ENCODE results near the gene GXYLT2.

The GXYLT2 gene

DNA sequence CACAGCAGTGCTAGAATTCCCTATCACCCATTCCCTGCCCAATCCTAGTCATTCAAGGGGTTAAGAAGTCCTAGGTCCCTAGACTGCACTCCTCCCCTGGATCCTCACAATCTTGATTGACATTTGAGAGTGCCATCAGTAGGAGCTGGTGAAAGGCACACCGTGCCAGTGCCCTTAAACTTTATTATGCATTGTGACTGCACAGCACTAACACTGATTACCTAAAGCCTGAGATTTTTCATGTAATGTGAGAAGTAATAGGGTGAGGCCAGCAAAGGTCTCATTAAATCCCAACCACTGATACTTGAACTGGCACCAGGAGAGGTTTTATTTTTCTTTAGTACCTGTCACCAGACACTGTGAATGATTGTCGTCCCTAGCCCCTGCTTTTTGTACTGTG, 16.3 kb downstream of the GXYLT2 start:
- peaks cover 0 to 1% of the 10 kb centered on the region in 2 experiments for H3K36me3 ChIP-seq (ENCODE audit: control insufficient read depth in 1 of 2, insufficient read depth in 2 of 2, low read depth in 1 of 2, low read length in 2 of 2)
- H3K4me3 ChIP-seq (ENCODE audit: insufficient read depth in 1 of 2, low read depth in 1 of 2, low read length in 2 of 2) = no peak overlapping the region
- H2AK5ac ChIP-seq (ENCODE audit: low read length, severe bottlenecking) = no peak overlapping the region
- 95% methylated on average over 1 of the region's 2 CpGs for WGBS
- H2BK5ac ChIP-seq (ENCODE audit: low read depth, low read length, poor library complexity, severe bottlenecking) = no peak overlapping the region
- no peaks in the 10 kb centered on the region for H3K9me3 ChIP-seq (ENCODE audit: control insufficient read depth, low read length)
- H2BK15ac ChIP-seq (ENCODE audit: low read depth, poor library complexity, severe bottlenecking) = peak overlapping the region; percentile 84
- no peak overlapping the region for H2AFZ ChIP-seq (ENCODE audit: low read depth, low read length)
- no peaks in the 10 kb centered on the region for H3K27me3 ChIP-seq (ENCODE audit: control insufficient read depth in 1 of 2, insufficient read depth in 1 of 2, low read length in 2 of 2)
- no peak overlapping the region for H4K8ac ChIP-seq (ENCODE audit: low read length)
- no peak overlapping the region for H3K18ac ChIP-seq (ENCODE audit: low read depth in 1 of 2, low read length in 2 of 2)
- H3K27ac ChIP-seq (ENCODE audit: low read length, poor library complexity, severe bottlenecking) = no peak overlapping the region
- no peak overlapping the region for H2BK120ac ChIP-seq (ENCODE audit: low read depth, low read length)
- H3K9ac ChIP-seq (ENCODE audit: low read length) = no peak overlapping the region
- no peak overlapping the region for H3K4me2 ChIP-seq (ENCODE audit: low read length, poor library complexity, severe bottlenecking)
- H3K14ac ChIP-seq (ENCODE audit: low read length in 2 of 2) = no peak overlapping the region
- no peak overlapping the region for H4K91ac ChIP-seq (ENCODE audit: low read length)
- H3K4ac ChIP-seq (ENCODE audit: low read depth in 1 of 2, low read length in 2 of 2) = no peak overlapping the region
- no peak overlapping the region for H2BK12ac ChIP-seq (ENCODE audit: low read length in 2 of 2)
- no peak for DNase-seq
- H3K23ac ChIP-seq (ENCODE audit: low read length in 2 of 2) = no peak overlapping the region
- H3K79me1 ChIP-seq (replicated peaks; ENCODE audit: low read length, poor library complexity, severe bottlenecking) = peaks cover 10% of the 10 kb centered on the region
- H3K4me1 ChIP-seq (ENCODE audit: control insufficient read depth, insufficient read depth, low read depth, low read length) = peaks cover 15% of the 10 kb centered on the region

GRCh38 chr3:72906154-72906553, 18.3 kb downstream of the GXYLT2 start:
- no peak for DNase-seq
- no peak overlapping the region for H4K91ac ChIP-seq (ENCODE audit: low read length)
- no peak overlapping the region for H2BK5ac ChIP-seq (ENCODE audit: low read depth, low read length, poor library complexity, severe bottlenecking)
- no peak overlapping the region for H3K4me3 ChIP-seq (ENCODE audit: insufficient read depth in 1 of 2, low read depth in 1 of 2, low read length in 2 of 2)
- H3K27me3 ChIP-seq (ENCODE audit: control insufficient read depth in 1 of 2, insufficient read depth in 1 of 2, low read length in 2 of 2) = no peaks in the 10 kb centered on the region
- peaks cover 10% of the 10 kb centered on the region for H3K79me1 ChIP-seq (replicated peaks; ENCODE audit: low read length, poor library complexity, severe bottlenecking)
- no peak overlapping the region for H4K8ac ChIP-seq (ENCODE audit: low read length)
- peaks cover 6 to 14% of the 10 kb centered on the region in 2 experiments for H3K36me3 ChIP-seq (ENCODE audit: control insufficient read depth in 1 of 2, insufficient read depth in 2 of 2, low read depth in 1 of 2, low read length in 2 of 2)
- no peak overlapping the region for H2BK120ac ChIP-seq (ENCODE audit: low read depth, low read length)
- H3K27ac ChIP-seq (ENCODE audit: low read length, poor library complexity, severe bottlenecking) = no peak overlapping the region
- no peak overlapping the region for H3K23ac ChIP-seq (ENCODE audit: low read length in 2 of 2)
- H3K4me2 ChIP-seq (ENCODE audit: low read length, poor library complexity, severe bottlenecking) = no peak overlapping the region
- no peaks in the 10 kb centered on the region for H3K9me3 ChIP-seq (ENCODE audit: control insufficient read depth, low read length)
- H3K9ac ChIP-seq (ENCODE audit: low read length) = no peak overlapping the region
- WGBS = 92% methylated on average over 5 of the region's 6 CpGs
- H3K18ac ChIP-seq (ENCODE audit: low read depth in 1 of 2, low read length in 2 of 2) = no peak overlapping the region
- peak overlapping the region; percentile 61 for H2AK5ac ChIP-seq (ENCODE audit: low read length, severe bottlenecking)
- peak overlapping the region in 1 of 2 experiments; percentile 58 for H3K14ac ChIP-seq (ENCODE audit: low read length in 2 of 2)
- peaks cover 15% of the 10 kb centered on the region for H3K4me1 ChIP-seq (ENCODE audit: control insufficient read depth, insufficient read depth, low read depth, low read length)
- H3K4ac ChIP-seq (ENCODE audit: low read depth in 1 of 2, low read length in 2 of 2) = no peak overlapping the region
- no peak overlapping the region for H2BK15ac ChIP-seq (ENCODE audit: low read depth, poor library complexity, severe bottlenecking)
- H2AFZ ChIP-seq (ENCODE audit: low read depth, low read length) = no peak overlapping the region
- H2BK12ac ChIP-seq (ENCODE audit: low read length in 2 of 2) = no peak overlapping the region

GRCh38 chr3:72907131-72907711, 19.4 kb downstream of the GXYLT2 start:
- no peak overlapping the region for H2BK5ac ChIP-seq (ENCODE audit: low read depth, low read length, poor library complexity, severe bottlenecking)
- H4K91ac ChIP-seq (ENCODE audit: low read length) = no peak overlapping the region
- no peak overlapping the region for H3K9ac ChIP-seq (ENCODE audit: low read length)
- peaks cover 10% of the 10 kb centered on the region for H3K79me1 ChIP-seq (replicated peaks; ENCODE audit: low read length, poor library complexity, severe bottlenecking)
- H2BK120ac ChIP-seq (ENCODE audit: low read depth, low read length) = no peak overlapping the region
- no peak overlapping the region for H3K18ac ChIP-seq (ENCODE audit: low read depth in 1 of 2, low read length in 2 of 2)
- H3K23ac ChIP-seq (ENCODE audit: low read length in 2 of 2) = no peak overlapping the region
- peak overlapping the region; percentile 79 for H3K27ac ChIP-seq (ENCODE audit: low read length, poor library complexity, severe bottlenecking)
- H3K27me3 ChIP-seq (ENCODE audit: control insufficient read depth in 1 of 2, insufficient read depth in 1 of 2, low read length in 2 of 2) = no peaks in the 10 kb centered on the region
- H3K4me2 ChIP-seq (ENCODE audit: low read length, poor library complexity, severe bottlenecking) = no peak overlapping the region
- no peak overlapping the region for H2BK12ac ChIP-seq (ENCODE audit: low read length in 2 of 2)
- H3K4me1 ChIP-seq (ENCODE audit: control insufficient read depth, insufficient read depth, low read depth, low read length) = peaks cover 15% of the 10 kb centered on the region
- H3K4ac ChIP-seq (ENCODE audit: low read depth in 1 of 2, low read length in 2 of 2) = no peak overlapping the region
- peaks cover 6 to 14% of the 10 kb centered on the region in 2 experiments for H3K36me3 ChIP-seq (ENCODE audit: control insufficient read depth in 1 of 2, insufficient read depth in 2 of 2, low read depth in 1 of 2, low read length in 2 of 2)
- no peak for DNase-seq
- peak overlapping the region in 1 of 2 experiments; percentile 53 for H3K4me3 ChIP-seq (ENCODE audit: insufficient read depth in 1 of 2, low read depth in 1 of 2, low read length in 2 of 2)
- H4K8ac ChIP-seq (ENCODE audit: low read length) = no peak overlapping the region
- H3K9me3 ChIP-seq (ENCODE audit: control insufficient read depth, low read length) = no peaks in the 10 kb centered on the region
- no peak overlapping the region for H2BK15ac ChIP-seq (ENCODE audit: low read depth, poor library complexity, severe bottlenecking)
- no peak overlapping the region for H2AFZ ChIP-seq (ENCODE audit: low read depth, low read length)
- peak overlapping the region; percentile 1 for H2AK5ac ChIP-seq (ENCODE audit: low read length, severe bottlenecking)
- WGBS = 97% methylated on average over 4 of the region's 4 CpGs
- no peak overlapping the region for H3K14ac ChIP-seq (ENCODE audit: low read length in 2 of 2)

- Histone ChIP-seq H3K79me1 (replicated peaks; ENCODE audit: low read length, poor library complexity, severe bottlenecking) (peaks cover 10% of the 10 kb centered on the region), H3K4me2 (ENCODE audit: low read length, poor library complexity, severe bottlenecking) (no peak overlapping the region), H2AFZ (ENCODE audit: low read depth, low read length) (no peak overlapping the region), H3K36me3 (ENCODE audit: control insufficient read depth in 1 of 2, insufficient read depth in 2 of 2, low read depth in 1 of 2, low read length in 2 of 2) (peaks cover 6 to 14% of the 10 kb centered on the region in 2 experiments), H3K4me3 (ENCODE audit: insufficient read depth in 1 of 2, low read depth in 1 of 2, low read length in 2 of 2) (peak overlapping the region in 1 of 2 experiments; percentile 53), H2BK120ac (ENCODE audit: low read depth, low read length) (no peak overlapping the region), H2BK5ac (ENCODE audit: low read depth, low read length, poor library complexity, severe bottlenecking) (peak overlapping the region; percentile 66), H3K18ac (ENCODE audit: low read depth in 1 of 2, low read length in 2 of 2) (no peak overlapping the region), H3K9me3 (ENCODE audit: control insufficient read depth, low read length) (no peaks in the 10 kb centered on the region), H3K9ac (ENCODE audit: low read length) (no peak overlapping the region), H2BK15ac (ENCODE audit: low read depth, poor library complexity, severe bottlenecking) (no peak overlapping the region), H4K8ac (ENCODE audit: low read length) (no peak overlapping the region), H3K23ac (ENCODE audit: low read length in 2 of 2) (no peak overlapping the region), H3K14ac (ENCODE audit: low read length in 2 of 2) (no peak overlapping the region), H3K4me1 (ENCODE audit: control insufficient read depth, insufficient read depth, low read depth, low read length) (peaks cover 15% of the 10 kb centered on the region), H3K27ac (ENCODE audit: low read length, poor library complexity, severe bottlenecking) (peak overlapping the region; percentile 79), H3K4ac (ENCODE audit: low read depth in 1 of 2, low read length in 2 of 2) (no peak overlapping the region), H2AK5ac (ENCODE audit: low read length, severe bottlenecking) (peak overlapping the region; percentile 86), H2BK12ac (ENCODE audit: low read length in 2 of 2) (no peak overlapping the region), H4K91ac (ENCODE audit: low read length) (no peak overlapping the region), H3K27me3 (ENCODE audit: control insufficient read depth in 1 of 2, insufficient read depth in 1 of 2, low read length in 2 of 2) (no peaks in the 10 kb centered on the region)
- 95% methylated on average over 13 of the region's 14 CpGs for WGBS
- DNase-seq = peak; percentile 44
Observed at GRCh38 chr3:72907731-72908620, 20.1 kb downstream of the GXYLT2 start.
